HG03159 (cell line): ENCODE data around the gene FXR2.
"Not testable (repeated sequence)": the region's sequence is repeated elsewhere in the genome, so short reads cannot be mapped to it uniquely, and the experiment has no call there.

ENCODE experiments used
- ATAC-seq: cut with Tn5 transposase; IDR thresholded peaks from one replicate; pipeline ENCODE4 v1.9.1; 2021; ENCODE audit warnings: mild to moderate bottlenecking, moderate library complexity; ENCODE audit not compliant: unreplicated experiment

FXR2 gene

DNA sequence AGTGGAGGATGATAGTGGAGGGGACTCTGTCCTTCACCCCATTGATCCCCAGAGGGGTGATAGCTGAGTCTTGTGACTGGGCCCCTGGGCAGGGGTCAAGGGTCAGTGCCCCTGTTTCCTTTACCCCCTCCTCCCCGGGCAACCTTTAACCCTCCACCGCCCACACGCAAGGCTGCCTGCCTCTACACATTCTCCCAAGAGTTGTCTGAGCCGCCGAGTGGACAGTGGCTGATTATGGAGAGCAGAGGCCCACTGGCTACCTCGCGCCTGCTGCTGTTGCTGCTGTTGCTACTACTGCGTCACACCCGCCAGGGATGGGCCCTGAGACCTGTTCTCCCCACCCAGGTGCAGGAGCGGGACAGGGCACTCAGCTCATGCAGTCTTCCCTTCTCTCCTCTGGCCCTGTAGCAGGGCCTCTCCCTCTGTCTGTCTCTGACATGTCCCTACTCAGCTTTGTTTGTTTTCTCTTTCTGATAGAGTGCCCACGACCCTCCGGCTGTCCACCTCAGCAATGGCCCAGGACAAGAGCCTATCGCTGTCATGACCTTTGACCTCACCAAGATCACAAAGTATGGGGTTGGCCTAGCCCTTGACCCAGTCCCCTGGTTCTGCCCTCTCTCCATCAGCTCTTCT lies 15.4 kb upstream of the FXR2 start, which contains the start of gene SHBG:
TSS of gene SHBG (plus strand) at position 197 of the 633 bp plus-strand sequence. CDS start at position 235, 38 bp downstream.
- no peak for ATAC-seq

DNA sequence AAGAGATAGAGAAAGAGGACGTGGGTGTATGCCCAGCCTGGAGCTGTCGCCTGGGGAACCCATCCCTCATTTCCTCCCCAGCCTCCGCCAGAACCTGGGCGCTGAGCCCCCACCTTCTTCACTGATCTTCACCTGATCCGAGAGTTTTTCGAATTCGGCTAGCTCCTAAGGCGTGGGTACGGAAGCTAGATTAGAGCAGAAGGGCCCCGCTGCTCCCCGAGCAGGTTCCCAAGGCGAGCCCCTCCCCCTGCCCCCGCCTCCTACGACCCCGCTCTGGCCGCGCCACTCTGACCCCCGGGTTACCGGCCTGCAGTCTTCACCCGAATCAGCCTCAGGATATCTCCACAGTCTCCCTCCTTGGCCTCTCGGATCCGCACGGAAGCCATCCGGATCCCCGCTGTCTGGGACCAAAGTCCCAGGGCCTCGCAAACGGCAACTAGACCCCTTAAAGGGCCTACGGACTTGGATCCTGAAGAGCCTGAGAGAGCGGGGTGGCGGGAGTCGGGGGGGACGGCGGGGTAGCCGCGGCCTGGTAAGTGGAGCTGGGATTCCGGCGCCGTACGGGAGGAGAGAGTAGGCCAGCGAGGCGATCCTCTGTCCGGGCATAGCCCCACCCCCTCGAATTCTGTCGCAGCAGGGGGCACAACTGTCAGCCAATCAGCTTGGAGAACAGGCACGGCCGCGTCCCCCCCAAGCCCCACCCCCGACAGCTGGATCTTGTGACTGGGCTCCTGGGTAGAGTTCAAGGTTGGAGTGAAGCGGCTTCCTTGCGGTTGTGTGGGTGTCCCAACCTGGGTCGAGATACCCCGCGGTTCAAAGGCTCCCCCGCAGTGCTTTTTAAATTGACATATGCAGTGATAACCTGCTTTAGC lies 12.8 kb upstream of the FXR2 start, which contains the start of gene SAT2:
TSS of gene SAT2 (minus strand) at position 572 of the 872 bp plus-strand sequence. CDS start at position 386, 186 bp downstream.
- ATAC-seq = peak; percentile 84

DNA sequence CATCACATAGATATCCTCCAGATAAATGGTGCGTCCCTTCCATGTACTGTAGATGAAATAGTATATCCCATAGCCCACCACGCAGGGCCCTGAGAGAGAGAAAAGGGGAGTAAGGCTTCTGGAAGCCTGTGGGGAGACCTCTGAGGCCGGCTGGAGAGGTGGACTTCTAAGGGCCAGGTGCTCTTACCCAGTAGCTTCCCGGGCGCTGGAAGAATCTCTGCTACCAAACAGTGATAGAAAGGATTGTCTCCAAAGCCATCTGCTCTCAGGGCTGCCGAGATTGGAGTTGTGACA lies 12.2 kb upstream of the FXR2 start:
- ATAC-seq = no peak

DNA sequence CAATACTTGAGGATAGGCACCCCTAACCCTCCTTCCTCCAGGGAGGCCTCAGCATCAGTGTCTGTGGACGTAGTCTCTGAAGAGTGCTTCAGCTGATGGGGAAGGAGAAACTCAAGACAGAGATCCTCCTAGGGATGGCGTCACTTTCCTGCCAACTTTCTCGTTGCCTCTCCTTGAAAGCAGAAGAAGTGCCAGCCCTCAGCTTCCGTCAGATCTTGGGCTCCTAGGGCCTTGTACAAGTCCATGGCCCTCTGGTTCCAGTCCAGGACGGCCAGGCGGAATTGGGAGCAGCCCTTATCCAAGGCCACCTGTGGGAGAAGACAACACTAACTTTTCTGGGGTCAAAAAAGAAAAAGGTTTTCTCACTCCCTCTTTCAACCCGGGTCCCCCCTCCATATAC lies 11.6 kb upstream of the FXR2 start:
- no peak for ATAC-seq

GRCh38 chr17:7625749-7626148 lies 11.1 kb upstream of the FXR2 start:
- ATAC-seq = not testable (repeated sequence)

DNA sequence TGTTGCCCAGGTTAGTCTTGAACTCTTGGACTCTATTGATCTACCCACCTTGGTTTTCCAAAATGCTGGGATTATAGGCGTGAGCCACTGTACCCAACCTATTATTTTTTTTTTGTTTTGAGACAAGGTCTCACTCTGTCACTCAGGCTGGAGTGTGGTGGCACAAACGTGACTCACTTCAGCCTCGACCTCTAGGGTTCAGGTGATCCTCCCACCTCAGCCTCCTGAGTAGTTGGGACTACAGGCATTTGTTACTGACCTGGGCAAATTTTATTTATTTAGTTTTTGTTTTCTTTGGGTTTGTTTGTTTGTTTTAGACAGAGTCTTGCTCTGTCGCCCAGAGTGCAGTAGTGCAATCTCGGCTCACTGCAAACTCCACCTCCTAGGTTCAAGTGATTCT lies 9.0 kb upstream of the FXR2 start:
- no peak for ATAC-seq

DNA sequence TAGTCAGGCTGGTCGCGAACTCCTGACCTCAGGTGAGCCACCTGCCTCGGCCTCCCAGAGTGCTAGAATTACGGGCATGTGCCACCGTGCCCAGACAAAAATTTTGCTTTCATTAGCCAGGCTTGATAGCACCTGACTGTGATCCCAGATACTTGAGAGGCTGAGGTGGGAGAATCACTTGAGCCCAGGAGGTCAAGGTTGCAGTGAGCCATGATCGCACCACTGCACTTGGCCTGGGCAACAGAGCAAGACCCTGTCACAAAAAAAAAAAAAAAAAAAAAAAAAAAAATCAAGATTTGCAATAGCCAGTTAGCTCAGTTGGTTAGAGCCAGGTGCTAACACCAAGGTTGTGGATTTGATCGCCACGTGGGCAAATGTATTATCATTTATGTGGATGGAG lies 6.1 kb upstream of the FXR2 start:
- ATAC-seq = no peak

DNA sequence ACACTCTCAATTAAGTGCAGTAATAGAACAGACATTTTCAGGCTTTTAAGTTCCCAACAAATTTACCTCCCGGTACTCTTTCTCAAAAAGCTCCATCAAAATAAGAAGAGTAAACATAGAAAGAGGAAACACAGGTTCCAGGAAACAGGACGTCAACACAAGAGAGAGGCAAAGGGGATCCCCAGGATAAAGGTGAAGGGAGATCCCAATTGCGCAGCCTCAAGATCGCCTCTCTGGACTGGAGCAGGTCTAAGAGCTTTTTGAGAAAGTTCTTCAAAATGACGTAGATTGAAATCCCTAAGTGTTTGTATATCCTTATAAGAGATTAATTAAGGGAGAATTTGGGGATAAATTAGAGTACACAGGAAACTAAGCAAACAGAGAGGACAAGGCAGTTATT lies 3.9 kb upstream of the FXR2 start:
- ATAC-seq = no peak

DNA sequence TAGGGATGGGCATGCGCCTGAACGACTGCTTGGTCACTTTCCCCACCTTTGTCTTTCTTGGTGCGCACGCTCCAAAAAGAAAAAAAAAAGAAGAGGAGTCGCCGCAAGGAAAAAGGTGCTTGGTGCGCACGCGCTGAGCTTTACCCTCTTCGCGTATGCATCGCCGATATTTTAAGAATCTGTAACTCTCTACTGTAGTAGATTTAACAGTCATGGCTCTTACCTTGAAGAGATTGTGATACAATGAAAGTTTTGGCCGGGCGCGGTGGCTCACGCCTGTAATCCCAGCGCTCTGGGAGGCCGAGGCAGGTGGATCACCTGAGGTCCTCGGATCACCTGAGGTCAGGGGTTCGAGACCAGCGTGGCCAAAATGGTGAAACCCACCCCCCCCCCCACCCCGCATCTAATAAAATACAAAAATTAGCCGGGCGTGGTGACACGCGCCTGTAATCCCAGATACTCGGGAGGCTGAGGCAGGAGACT lies 609 bp upstream of the FXR2 start:
- no peak for ATAC-seq

GRCh38 chr17:7613769-7614424 lies 800 bp downstream of the FXR2 start:
- no peak for ATAC-seq

DNA sequence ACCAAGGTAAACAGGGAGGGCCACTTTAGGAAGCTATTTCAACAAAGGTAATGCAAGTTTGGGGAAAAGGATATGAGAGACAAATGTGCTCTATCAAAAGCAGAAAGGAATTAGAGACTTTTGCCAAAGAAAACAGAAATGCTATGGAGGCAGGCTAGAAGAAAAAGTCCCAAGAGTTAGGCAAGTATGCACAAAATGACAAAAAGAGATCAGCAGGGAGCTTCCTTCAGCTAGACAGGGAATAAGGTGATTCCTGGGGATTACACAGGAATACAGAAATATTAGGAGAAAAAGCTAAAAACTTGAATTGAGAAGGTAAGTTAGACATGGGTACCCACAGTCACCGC lies 2.4 kb downstream of the FXR2 start:
- no peak for ATAC-seq

DNA sequence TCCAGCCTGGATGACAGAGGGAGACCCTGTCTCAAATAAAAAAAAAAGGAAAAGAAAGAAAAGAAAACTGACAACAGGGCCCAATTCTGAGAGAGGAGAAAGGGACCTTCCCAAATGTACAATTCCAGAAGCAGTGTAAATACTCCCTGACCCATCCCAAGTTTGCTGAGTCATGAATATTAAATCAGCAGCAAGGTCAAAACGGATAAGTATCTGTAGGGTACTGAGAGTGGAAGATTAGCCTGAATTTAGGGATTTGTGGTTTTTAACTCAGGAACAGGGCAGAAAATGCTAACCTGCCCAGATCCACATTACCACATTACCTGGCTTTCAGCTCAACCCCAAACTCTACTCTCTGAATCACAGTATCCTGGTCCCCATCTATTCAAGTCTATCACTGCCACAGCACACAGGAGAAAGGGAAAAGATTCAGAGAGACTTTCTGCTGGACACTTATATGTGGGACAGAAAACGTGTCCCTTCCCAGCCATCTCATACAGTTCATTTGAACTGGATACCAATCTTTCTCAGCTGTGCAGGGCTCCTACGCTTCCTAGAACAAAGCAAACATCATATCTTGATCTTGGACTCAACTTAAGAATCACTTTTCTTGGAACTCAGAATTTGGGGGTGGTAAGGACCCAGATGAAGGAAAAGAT lies 2.9 kb downstream of the FXR2 start:
- no peak for ATAC-seq

DNA sequence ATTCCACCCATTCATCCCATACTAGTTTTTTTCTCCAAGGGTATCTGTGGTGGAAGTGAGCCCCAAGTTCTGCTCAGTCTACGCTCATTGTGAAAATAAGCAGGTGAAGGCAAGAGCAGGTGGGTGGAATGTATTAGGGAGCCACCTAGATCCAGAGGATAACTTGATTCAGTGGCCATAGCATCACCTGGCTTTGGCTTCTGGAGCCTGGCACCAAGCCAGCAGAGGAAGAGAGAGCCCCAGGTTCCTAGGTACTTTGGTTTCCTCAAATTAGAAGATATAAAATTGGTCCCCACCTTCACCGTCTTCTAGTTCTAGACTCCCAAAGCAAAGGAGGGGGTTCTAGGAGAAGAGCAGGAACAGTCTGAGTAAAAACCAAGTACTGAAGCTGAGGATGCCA lies 4.1 kb downstream of the FXR2 start:
- no peak for ATAC-seq

- ATAC-seq = no peak
These were observed 8.4 kb downstream of the FXR2 start for GRCh38 chr17:7606280-7606679.

DNA sequence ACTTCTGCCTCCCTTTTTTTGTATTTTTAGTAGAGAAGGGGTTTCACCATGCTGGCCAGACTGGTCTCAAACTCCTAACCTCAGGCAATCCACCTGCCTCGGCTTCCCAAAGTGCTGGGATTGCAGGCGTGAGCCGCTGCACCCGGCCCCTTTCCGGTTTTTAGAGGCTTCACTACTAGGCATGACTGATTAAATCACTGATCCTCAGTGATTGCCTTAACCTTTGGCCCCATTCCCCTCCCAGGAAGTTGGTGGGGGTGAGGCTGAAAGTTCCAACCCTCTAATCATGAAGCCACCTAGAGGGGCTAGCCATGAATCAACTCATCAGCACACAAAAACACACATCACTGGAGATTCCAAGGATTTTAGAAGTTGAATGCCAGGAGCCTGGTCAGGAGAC lies 17.1 kb downstream of the FXR2 start:
- not testable (repeated sequence) for ATAC-seq

DNA sequence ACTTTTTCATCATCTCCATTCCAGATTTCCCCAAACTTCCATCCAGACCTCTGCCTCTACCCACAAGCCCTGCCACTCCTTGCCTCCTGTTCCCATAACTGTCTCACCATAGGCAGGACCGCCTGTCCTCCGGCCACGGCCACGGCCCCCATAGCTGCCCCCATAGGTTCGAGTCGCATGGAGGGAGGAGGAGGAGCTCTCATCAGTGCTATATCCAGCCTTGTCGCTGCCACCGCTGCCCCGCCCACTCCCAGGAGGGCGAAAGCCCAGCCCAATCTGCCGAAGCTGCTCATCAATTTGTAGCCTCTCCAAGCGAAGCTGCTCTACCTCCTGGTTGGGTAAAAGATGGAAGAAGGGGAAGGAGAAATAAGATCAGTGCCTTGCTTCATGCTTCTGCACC lies 21.4 kb downstream of the FXR2 start:
- ATAC-seq = no peak

GRCh38 chr17:7592422-7593021 lies 22.2 kb downstream of the FXR2 start:
- no peak for ATAC-seq

- ATAC-seq = no peak
These were observed 23.1 kb downstream of the FXR2 start for GRCh38 chr17:7591596-7591995.

DNA sequence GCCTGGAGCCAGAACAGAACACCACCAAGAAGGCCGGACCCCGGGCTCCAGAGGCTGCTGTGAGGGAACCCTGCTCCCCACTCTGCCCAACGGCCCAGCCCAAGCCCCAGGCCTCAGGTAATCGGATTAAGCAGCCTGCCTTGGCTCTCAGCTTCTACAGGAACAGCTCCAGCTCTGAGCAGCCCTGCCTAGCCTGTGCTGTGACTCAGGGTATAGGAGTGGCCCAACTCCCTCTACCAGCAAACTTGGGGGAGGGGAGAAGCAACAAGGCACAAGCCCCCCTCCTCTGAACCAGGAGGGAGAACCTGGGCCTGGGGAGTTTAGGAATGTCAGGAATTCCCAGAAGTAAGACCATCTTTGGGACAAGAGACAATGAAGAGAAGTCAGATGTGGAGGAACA lies 24.0 kb downstream of the FXR2 start:
- ATAC-seq = no peak

GRCh38 chr17:7589891-7590691 lies 24.6 kb downstream of the FXR2 start, which contains the start of gene SOX15:
TSS of gene SOX15 (minus strand) at chr17:7590094. CDS start at chr17:7589676, 418 bp downstream.
- ATAC-seq = no peak
